GM19468 (cell line): Measurements from ENCODE around the gene STRA8.

Experiments
- ATAC-seq: cut with Tn5 transposase; IDR thresholded peaks from one replicate; pipeline ENCODE4 v1.9.1; 2021; ENCODE audit warnings: mild to moderate bottlenecking, moderate library complexity, moderate number of reproducible peaks; ENCODE audit not compliant: unreplicated experiment; ENCODE audit errors: extremely low read depth

The STRA8 gene

GRCh38 chr7:135260930-135261721, 27.5 kb downstream of the STRA8 start:
- ATAC-seq, result no peak

- no peak for ATAC-seq
Observed at GRCh38 chr7:135262623-135263320, 29.1 kb downstream of the STRA8 start.

- ATAC-seq, result no peak
Observed at GRCh38 chr7:135263321-135263970, 29.8 kb downstream of the STRA8 start.

- ATAC-seq, result no peak
Observed at GRCh38 chr7:135265637-135266036, 32.0 kb downstream of the STRA8 start.

- no peak for ATAC-seq
Observed at GRCh38 chr7:135269921-135270320, 36.3 kb downstream of the STRA8 start.

- ATAC-seq, result no peak
Observed at GRCh38 chr7:135270577-135271254, 37.1 kb downstream of the STRA8 start.

GRCh38 chr7:135271255-135271615, 37.6 kb downstream of the STRA8 start:
- no peak for ATAC-seq

- ATAC-seq, result no peak
Observed at GRCh38 chr7:135272303-135272702, 38.7 kb downstream of the STRA8 start.

GRCh38 chr7:135273581-135273980, 39.9 kb downstream of the STRA8 start:
- ATAC-seq, result no peak

GRCh38 chr7:135274495-135275268, 41.0 kb downstream of the STRA8 start:
- no peak for ATAC-seq

- ATAC-seq, result no peak
Observed at GRCh38 chr7:135275971-135276580, 42.4 kb downstream of the STRA8 start.

- no peak for ATAC-seq
Observed at GRCh38 chr7:135277161-135277560, 43.5 kb downstream of the STRA8 start.

- peak; percentile 74 for ATAC-seq
Observed at GRCh38 chr7:135281363-135281949, 47.8 kb downstream of the STRA8 start.

- ATAC-seq, result no peak
Observed at GRCh38 chr7:135282561-135283254, 49.1 kb downstream of the STRA8 start.

GRCh38 chr7:135283959-135284638, 50.5 kb downstream of the STRA8 start:
- ATAC-seq, result no peak

GRCh38 chr7:135285547-135286233, 52.1 kb downstream of the STRA8 start:
- ATAC-seq, result no peak

GRCh38 chr7:135286876-135287275, 53.2 kb downstream of the STRA8 start:
- ATAC-seq, result no peak
